Inflammatory macrophage treated with lipopolysaccharide for 4 hours (primary cell): ENCODE results near the gene KAT2A.
A peak's percentile ranks its signal among the peaks of the same experiment; 100 is the strongest.
"Not testable (repeated sequence)": the region's sequence is repeated elsewhere in the genome, so short reads cannot be mapped to it uniquely, and the experiment has no call there.

Source experiments
- DNase-seq: peaks from one replicate; pipeline ENCODE4 v3.0.0-alpha.2; 2020

KAT2A gene

GRCh38 chr17:42120770-42121769, at the start of gene KAT2A:
KAT2A (minus strand) TSS chr17:42121367; CDS start chr17:42121304, 63 bp downstream.
- DNase-seq: peak; percentile 83

GRCh38 chr17:42169351-42169750, 48.2 kb upstream of the KAT2A start:
- no peak for DNase-seq

- DNase-seq: peak; percentile 58
Observed at GRCh38 chr17:42167807-42168206, 46.6 kb upstream of the KAT2A start.

- no peak for DNase-seq
Observed at GRCh38 chr17:42166196-42166763, 45.1 kb upstream of the KAT2A start.

- no peak for DNase-seq
Observed at GRCh38 chr17:42165751-42166150, 44.6 kb upstream of the KAT2A start.

GRCh38 chr17:42163696-42164407, 42.7 kb upstream of the KAT2A start:
- no peak for DNase-seq

GRCh38 chr17:42163113-42163512, 41.9 kb upstream of the KAT2A start:
- peak; percentile 31 for DNase-seq

GRCh38 chr17:42160531-42160910, 39.4 kb upstream of the KAT2A start:
- no peak for DNase-seq

GRCh38 chr17:42159796-42160530, 38.8 kb upstream of the KAT2A start:
- no peak for DNase-seq

GRCh38 chr17:42155614-42156045, 34.5 kb upstream of the KAT2A start:
- DNase-seq: no peak

GRCh38 chr17:42153919-42154742, 33.0 kb upstream of the KAT2A start:
- DNase-seq: peak; percentile 44

- no peak for DNase-seq
Observed at GRCh38 chr17:42146911-42147607, 25.9 kb upstream of the KAT2A start.

GRCh38 chr17:42143138-42143537, 22.0 kb upstream of the KAT2A start:
- not testable (repeated sequence) for DNase-seq

- DNase-seq: no peak
Observed at GRCh38 chr17:42142371-42142896, 21.3 kb upstream of the KAT2A start.

- peak; percentile 19 for DNase-seq
Observed at GRCh38 chr17:42141382-42141781, 20.2 kb upstream of the KAT2A start.

GRCh38 chr17:42140690-42141089, 19.5 kb upstream of the KAT2A start:
- DNase-seq: not testable (repeated sequence)

- DNase-seq: no peak
Observed at GRCh38 chr17:42138749-42139492, 17.8 kb upstream of the KAT2A start.

- DNase-seq: no peak
Observed at GRCh38 chr17:42136654-42137051, 15.5 kb upstream of the KAT2A start.

GRCh38 chr17:42135664-42136653, 14.8 kb upstream of the KAT2A start:
- DNase-seq: peak; percentile 86
